Measurements from ENCODE around the gene ZNF439.
"Not testable (repeated sequence)": the region's sequence is repeated elsewhere in the genome, so short reads cannot be mapped to it uniquely, and the experiment has no call there.

DNA sequence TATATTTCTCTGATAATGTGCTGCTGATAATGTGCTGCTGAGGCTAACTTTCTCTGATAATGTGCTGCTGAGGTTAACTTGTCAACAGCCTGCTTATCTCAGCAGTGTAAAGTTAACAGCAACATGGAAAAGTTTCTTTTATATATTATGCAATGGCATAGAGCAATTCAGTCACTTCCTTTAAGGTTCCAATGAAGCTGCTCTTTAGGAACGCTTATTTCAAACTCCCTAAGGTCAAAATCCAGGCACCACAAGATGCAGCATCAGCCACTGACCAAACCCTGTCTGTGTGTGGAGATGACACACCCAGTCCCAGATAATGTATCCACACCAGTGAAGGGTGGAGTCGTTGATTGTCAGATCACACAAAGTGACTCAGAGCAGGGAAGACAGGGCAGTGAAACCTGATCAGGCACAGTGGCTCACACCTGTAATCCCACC lies 12.9 kb upstream of the ZNF439 start:
- not testable (repeated sequence) for TF ChIP-seq BACH1 (IDR thresholded peaks at IDR 0.05; ENCODE audit: low read length); EZH2 (IDR thresholded peaks at IDR 0.05; ENCODE audit: low read depth, low read length, severe bottlenecking); TCF12 (IDR thresholded peaks at IDR 0.05; ENCODE audit: low read depth, low read length); CHD2 (IDR thresholded peaks at IDR 0.05; ENCODE audit: low read length)
- TF ChIP-seq, protein P1, sequence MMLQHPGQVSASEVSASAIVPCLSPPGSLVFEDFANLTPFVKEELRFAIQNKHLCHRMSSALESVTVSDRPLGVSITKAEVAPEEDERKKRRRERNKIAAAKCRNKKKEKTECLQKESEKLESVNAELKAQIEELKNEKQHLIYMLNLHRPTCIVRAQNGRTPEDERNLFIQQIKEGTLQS (IDR thresholded peaks at IDR 0.05; ENCODE audit: insufficient read depth, low read depth, low read length): not testable (repeated sequence)
- TF ChIP-seq, protein P2, sequence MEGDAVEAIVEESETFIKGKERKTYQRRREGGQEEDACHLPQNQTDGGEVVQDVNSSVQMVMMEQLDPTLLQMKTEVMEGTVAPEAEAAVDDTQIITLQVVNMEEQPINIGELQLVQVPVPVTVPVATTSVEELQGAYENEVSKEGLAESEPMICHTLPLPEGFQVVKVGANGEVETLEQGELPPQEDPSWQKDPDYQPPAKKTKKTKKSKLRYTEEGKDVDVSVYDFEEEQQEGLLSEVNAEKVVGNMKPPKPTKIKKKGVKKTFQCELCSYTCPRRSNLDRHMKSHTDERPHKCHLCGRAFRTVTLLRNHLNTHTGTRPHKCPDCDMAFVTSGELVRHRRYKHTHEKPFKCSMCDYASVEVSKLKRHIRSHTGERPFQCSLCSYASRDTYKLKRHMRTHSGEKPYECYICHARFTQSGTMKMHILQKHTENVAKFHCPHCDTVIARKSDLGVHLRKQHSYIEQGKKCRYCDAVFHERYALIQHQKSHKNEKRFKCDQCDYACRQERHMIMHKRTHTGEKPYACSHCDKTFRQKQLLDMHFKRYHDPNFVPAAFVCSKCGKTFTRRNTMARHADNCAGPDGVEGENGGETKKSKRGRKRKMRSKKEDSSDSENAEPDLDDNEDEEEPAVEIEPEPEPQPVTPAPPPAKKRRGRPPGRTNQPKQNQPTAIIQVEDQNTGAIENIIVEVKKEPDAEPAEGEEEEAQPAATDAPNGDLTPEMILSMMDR (IDR thresholded peaks at IDR 0.05; ENCODE audit: control extremely low read depth in 1 of 3, insufficient read depth in 1 of 3, low read depth in 1 of 3, low read length in 3 of 3): not testable (repeated sequence)
- TF ChIP-seq, protein P3, sequence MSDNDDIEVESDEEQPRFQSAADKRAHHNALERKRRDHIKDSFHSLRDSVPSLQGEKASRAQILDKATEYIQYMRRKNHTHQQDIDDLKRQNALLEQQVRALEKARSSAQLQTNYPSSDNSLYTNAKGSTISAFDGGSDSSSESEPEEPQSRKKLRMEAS (IDR thresholded peaks at IDR 0.05): not testable (repeated sequence)

All from H1 (cell line).